Cardiac septum (tissue), 1 donor: Measurements from ENCODE around the gene PRRT1B. TPM values are rescaled to one million over a fixed set of nuclear protein-coding genes. Genes with fewer than 3 reads are reported as not detected.
"Not testable (repeated sequence)": the region's sequence is repeated elsewhere in the genome, so short reads cannot be mapped to it uniquely, and the experiment has no call there.

Source experiments
- DNase-seq: peaks from one replicate; pipeline ENCODE4 v3.0.0-alpha.2; 2020; ENCODE audit warnings: low spot score
- intact Hi-C: fragments of 100-400 bp; cut with DNase I; formaldehyde crosslinking; loops from one replicate; pipeline ENCODE4 v1.14.0; 2022
- long read RNA-seq: library from polyadenylated mRNA; unstranded; transcript quantifications from one replicate; pipeline ENCODE4 v2.0.0, GENCODE V29; 2021
- total RNA-seq: library from RNA; stranded (reverse); fragmentation: NEBNext Ultra II Directional; extraction: Animal tissue kit (Norgen Biotek cat#: 25700); gene quantifications from one replicate; pipeline ENCODE4 v1.2.1, GENCODE V29; 2021
- donor health status: DM: no; HTN: no; CAD: no.

Gene PRRT1B
- total RNA-seq: not detected
- long read RNA-seq: 0 reads

GRCh38 chr9:131545003-131545785 lies at the start of gene PRRT1B:
Gene PRRT1B, plus strand, starts transcription at chr9:131545523. Its CDS starts 93 bp downstream, at chr9:131545616.
- DNase-seq: no peak
- intact Hi-C loops: no loop called here

GRCh38 chr9:131495785-131496184 lies 49.5 kb upstream of the PRRT1B start:
- intact Hi-C loops: no loop called here
- no peak for DNase-seq

GRCh38 chr9:131496844-131497405 lies 48.4 kb upstream of the PRRT1B start:
- intact Hi-C loops: no loop called here
- no peak for DNase-seq

GRCh38 chr9:131499254-131499767 lies 46.0 kb upstream of the PRRT1B start:
- intact Hi-C loops: no loop called here
- no peak for DNase-seq

GRCh38 chr9:131500377-131500776 lies 44.9 kb upstream of the PRRT1B start:
- no peak for DNase-seq
- intact Hi-C loops: no loop called here

GRCh38 chr9:131500939-131501541 lies 44.3 kb upstream of the PRRT1B start:
- DNase-seq: no peak
- intact Hi-C loops: no loop called here

- intact Hi-C loops: no loop called here
These were observed 42.3 kb upstream of the PRRT1B start, which contains the start of gene POMT1 for GRCh38 chr9:131502781-131503625. Gene POMT1, plus strand, starts transcription at chr9:131502918. Its CDS starts 1,301 bp downstream, at chr9:131504219.

GRCh38 chr9:131503626-131504465 lies 41.5 kb upstream of the PRRT1B start:
- no peak for DNase-seq
- intact Hi-C loops: no loop called here

More at GRCh38 chr9:131502781-131503625, 42.3 kb upstream of the PRRT1B start, which contains the start of gene POMT1:
- DNase-seq: peak; percentile 92

- intact Hi-C loops: no loop called here
- DNase-seq: no peak
These were observed 40.3 kb upstream of the PRRT1B start for GRCh38 chr9:131505012-131505411.

GRCh38 chr9:131511416-131511815 lies 33.9 kb upstream of the PRRT1B start:
- no peak for DNase-seq
- intact Hi-C loops: no loop called here

- intact Hi-C loops: no loop called here
- DNase-seq: no peak
These were observed 33.4 kb upstream of the PRRT1B start for GRCh38 chr9:131511880-131512279.

GRCh38 chr9:131513177-131513576 lies 32.1 kb upstream of the PRRT1B start:
- intact Hi-C loops: no loop called here
- no peak for DNase-seq

- DNase-seq, intact Hi-C loops: not testable (repeated sequence)
These were observed 29.7 kb upstream of the PRRT1B start for GRCh38 chr9:131515559-131516031.

GRCh38 chr9:131516100-131516499 lies 29.2 kb upstream of the PRRT1B start:
- no peak for DNase-seq
- intact Hi-C loops: no loop called here

- intact Hi-C loops: no loop called here
- DNase-seq: no peak
These were observed 28.4 kb upstream of the PRRT1B start for GRCh38 chr9:131516930-131517329.

GRCh38 chr9:131517761-131518190 lies 27.5 kb upstream of the PRRT1B start:
- intact Hi-C loops: no loop called here
- DNase-seq: no peak

GRCh38 chr9:131518553-131518952 lies 26.8 kb upstream of the PRRT1B start:
- intact Hi-C loops: no loop called here
- DNase-seq: no peak

GRCh38 chr9:131520503-131520902 lies 24.8 kb upstream of the PRRT1B start:
- DNase-seq: no peak
- intact Hi-C loops: no loop called here

GRCh38 chr9:131521203-131521602 lies 24.1 kb upstream of the PRRT1B start:
- DNase-seq: no peak
- intact Hi-C loops: no loop called here
